ENCODE data around the gene GNG8.

Gene GNG8

GRCh38 chr19:46605356-46605821 is 30.6 kb downstream of the GNG8 start:
- no peak for FAIRE-seq

GRCh38 chr19:46604781-46605355 is 31.1 kb downstream of the GNG8 start:
- FAIRE-seq (no peak), DNase-seq (ENCODE audit: insufficient read length, low spot score) (no peak)

More at GRCh38 chr19:46605356-46605821, 30.6 kb downstream of the GNG8 start:
- DNase-seq (ENCODE audit: insufficient read length, low spot score): no peak

DNA sequence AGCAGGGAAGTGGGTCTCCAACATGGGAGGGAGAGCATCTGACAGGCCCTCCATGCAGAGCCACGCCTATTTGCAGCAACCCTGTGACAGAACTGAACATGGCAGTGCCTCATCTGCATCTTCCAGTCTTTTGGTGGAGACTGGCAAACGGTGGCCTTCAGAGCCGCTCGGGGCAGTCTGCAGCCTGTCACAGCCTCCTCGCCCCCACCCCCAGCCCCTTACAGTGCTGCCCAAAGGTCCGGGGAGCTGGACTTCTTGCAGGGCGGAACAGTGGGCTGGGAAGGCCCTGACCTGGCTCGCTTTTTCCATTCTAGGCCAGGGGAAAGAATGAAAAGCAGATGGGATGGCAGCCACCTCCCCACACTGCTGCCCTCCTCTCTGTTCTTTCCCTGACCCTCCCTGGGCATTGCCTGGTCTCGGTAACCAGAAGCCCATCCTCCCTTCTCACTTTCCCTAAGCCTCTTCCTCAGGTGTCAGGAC is 32.2 kb downstream of the GNG8 start:
- no peak for FAIRE-seq

GRCh38 chr19:46603195-46603637 is 32.8 kb downstream of the GNG8 start:
- FAIRE-seq (no peak), DNase-seq (ENCODE audit: insufficient read length, low spot score) (no peak)

More for the DNA sequence above, 32.2 kb downstream of the GNG8 start:
- DNase-seq (ENCODE audit: insufficient read length, low spot score): no peak

DNA sequence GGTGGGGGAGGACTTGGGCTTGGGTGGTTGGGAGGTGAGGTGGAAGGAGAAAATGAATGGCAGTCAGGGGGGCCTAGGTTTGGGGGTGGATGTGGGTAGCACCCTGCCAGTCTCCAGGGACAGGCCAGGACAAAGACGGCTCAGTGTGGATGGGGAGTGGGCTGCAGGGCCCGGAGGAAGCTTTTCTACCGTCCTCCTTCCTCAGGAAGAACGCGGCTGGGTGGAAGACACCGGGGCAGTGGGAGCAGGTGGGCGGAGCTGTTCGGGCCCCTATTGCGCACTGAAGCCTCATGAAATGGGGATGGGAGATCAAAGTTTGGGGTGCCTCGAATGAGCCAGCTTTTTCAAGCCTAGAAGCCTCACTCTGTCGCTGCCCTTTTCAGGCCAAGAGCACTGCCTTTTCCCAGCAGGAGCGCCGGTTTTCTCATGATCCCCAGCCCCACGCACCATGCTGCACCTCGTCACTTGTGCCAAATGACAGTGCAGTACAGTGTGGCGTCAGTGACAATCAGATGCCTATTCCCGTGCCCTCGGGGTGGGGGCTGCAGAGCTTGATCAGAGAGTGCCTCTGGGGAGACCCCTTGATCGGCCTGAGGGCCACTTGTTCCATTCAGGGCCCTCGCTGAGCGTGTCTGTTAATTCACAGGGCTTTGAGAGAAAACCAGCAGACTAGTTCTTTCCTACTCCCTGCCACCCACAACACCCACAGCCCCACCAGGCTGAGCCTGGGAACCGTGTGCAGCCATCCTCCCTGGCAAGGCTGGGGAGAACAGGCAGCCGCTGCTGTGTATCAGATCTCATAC is 33.4 kb downstream of the GNG8 start:
- DNase-seq (ENCODE audit: insufficient read length, low spot score): no peak
- FAIRE-seq: no peak

DNA sequence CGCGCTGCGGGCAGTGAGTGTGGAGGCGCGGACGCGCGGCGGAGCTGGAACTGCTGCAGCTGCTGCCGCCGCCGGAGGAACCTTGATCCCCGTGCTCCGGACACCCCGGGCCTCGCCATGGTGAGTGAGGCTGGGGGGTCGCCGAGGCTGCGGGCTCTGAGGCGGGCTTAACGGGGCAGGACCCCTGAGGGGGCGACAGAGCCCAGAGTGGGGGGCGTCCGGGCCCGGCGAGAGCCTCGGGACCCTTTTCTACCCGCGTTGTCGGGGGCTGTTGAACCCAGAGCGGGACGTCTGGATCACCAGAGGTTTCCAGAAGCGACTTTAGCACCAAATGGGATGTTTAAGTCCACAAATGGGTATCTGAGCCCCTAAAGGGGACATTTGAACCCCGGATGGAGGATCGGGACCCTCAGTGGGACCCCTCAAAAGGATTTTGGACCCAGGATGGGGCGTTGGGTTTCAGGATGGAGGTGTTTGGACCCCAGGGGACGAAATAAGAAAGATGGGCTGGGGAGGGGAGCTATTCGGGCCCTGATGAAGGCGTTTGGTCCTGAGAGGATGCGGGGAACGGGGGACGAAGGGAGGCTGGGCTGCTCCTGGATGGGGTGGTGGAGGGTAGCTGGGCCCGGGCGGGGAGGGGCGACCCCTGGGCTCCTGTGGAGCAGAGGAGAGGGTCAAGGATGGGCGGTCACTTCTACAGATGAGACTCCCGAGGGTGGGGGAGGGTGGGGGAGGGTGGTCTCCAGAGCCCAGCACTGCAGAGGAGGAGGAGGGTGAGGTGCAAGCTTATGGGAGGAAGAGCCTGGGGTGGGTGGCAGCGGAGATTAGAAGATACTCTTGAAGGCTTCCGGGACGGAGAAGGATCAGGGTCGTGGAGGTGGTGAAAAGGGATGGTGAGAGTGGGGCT is 34.4 kb downstream of the GNG8 start, which contains the start of gene CALM3:
Gene CALM3, plus strand, starts transcription at position 13 of the 907 bp plus-strand sequence. Its CDS starts 105 bp downstream, at position 118.
- DNase-seq (ENCODE audit: insufficient read length, low spot score) (no peak), FAIRE-seq (no peak)

DNA sequence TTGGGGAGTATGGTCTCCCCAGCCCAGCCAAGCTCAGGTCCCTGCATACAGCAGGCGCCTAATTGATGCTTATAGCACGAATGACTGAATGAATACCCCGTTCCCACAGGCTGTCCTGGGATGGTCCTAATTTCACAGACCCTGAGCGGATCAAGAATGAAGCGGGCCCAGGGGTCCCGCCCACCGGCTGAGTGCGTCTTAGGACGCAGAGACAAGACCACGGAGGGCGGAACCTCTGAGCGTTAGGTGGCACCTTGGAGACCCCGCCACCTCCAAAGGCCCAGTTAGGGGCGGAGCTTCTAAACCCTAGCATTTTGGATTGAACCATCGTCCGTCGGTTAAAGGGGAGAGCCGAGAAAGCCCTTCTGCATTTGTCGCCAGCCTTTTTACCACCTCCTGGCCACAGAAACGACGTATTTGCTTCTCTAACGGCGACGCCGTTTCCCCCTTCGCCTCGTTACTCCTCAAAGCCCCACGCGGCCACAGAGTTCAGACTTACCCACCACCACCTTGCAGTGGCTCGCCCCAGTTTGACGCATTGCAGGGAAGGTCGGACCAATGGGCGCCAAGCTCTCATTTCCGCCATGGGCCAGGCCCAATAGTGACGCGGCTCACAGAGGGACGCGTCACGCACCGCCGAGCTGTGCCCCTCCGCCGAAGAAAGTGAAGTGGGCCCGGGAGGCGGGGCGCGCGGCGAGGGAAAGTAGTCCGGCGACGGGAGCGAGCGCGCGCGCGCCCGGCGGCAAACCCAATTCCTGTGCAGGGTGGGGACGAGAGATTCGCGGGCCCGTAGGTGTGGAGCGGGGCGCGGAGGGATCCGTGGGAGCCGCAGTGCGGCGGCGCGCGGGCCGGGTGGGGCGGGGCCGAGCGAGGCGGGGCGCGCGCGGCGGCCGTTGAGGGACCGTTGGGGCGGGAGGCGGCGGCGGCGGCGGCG is 35.4 kb downstream of the GNG8 start:
- FAIRE-seq (peak; percentile 85), DNase-seq (ENCODE audit: insufficient read length, low spot score) (peak; percentile 96)

GRCh38 chr19:46599716-46600373 is 36.2 kb downstream of the GNG8 start:
- no peak for FAIRE-seq
- no peak for DNase-seq (ENCODE audit: insufficient read length, low spot score)

DNA sequence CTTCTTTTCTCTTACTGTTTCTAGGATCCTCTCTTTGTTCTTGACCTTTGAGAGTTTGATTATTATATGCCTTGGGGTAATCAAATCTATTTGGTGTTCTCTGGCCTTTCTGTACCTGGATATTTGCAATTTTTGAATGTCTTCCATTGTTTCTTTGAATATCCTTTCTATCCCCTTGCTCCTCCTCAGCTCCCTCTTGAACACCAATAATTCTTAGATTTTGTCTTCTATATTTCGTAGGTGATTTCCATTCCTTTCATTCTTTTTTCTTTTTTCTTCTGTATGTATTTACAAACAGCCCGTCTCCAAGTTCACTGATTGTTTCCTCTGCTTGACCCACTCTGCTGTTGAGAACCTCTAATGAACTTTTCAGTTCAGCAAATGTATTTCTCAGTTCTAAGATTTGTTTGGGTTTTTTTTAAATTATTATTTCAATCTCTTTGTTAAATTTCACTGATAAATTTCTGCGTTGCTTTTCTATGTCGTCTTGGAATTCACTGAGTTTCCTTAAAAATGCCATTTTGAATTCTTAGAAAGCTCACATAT is 37.6 kb downstream of the GNG8 start:
- DNase-seq (ENCODE audit: insufficient read length, low spot score) (no peak), FAIRE-seq (no peak)

DNA sequence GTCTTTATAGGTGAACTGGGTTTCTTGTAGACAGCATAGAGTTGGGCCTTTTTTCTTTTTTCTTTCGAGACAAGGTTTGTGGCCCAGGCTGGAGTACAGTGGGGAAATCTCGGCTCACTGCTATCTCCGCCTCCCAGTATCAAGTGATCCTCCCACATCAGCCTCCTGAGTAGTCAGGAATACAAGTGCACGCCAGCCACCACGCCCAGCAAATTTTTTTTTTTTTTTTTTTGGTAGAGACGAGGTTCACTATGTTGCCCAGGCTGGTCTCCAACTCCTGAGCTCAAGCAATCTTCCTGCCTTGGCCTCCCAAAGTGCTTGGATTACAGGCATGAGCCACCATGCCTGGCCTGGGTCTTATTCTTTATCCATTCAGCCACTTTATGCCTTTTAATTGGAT is 40.0 kb downstream of the GNG8 start:
- DNase-seq (ENCODE audit: insufficient read length, low spot score): no peak
- no peak for FAIRE-seq

DNA sequence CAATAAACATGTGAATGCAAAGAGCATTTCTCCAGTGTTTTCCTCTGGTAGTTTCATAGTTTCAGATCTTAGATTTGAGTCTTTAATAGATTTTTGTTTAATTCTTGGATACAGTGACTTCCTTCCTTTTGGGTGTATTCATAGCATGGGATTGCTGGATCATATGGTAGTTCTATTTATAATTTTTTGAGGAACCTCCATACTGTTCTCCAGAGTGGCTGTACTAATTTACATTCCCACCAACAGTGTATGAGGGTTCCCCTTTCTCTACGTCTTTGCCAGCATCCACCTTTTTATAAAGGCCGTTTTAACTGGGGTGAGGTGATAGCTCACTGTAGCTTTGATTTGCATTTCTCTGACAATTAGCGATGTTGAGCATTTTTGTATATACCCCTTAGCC is 44.1 kb downstream of the GNG8 start:
- FAIRE-seq: no peak
- no peak for DNase-seq (ENCODE audit: insufficient read length, low spot score)

DNA sequence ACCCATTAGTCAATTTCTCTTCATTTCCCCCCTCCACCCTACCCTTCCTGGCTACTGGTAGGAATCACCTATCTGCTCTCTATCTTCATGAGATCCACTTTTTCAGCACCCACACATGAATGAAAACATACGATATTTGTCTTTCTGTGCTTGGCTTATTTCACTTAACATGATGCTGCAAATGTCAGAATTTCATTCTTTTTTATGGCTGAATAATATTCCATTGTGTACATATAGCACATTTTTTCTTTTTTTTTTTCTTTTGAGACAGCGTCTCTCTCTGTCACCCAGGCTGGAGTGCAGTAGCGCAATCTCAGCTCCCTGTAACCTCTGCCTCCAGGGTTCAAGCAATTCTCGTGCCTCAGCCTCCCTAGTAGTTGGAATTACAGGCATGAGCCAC is 44.7 kb downstream of the GNG8 start:
- FAIRE-seq (no peak), DNase-seq (ENCODE audit: insufficient read length, low spot score) (no peak)

- no peak for FAIRE-seq
These were observed 48.1 kb downstream of the GNG8 start for GRCh38 chr19:46587861-46588260.

DNA sequence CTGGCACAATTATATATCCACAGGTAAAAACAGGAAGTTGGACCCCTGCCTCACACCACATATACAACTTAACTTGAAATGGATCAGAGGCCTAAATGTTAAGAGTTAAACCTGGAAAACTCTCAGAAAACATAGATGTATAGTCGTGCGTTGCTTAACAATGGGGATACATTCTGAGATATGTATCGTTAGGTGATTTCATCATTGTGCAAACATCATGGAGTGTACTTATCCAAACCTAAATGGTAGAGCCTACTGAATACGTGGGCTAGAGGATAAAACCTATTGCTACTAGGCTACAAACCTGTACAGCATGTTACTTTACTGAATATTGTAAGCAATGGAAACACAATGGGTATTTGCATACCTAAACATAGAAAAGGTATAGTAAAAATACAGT is 49.7 kb downstream of the GNG8 start:
- DNase-seq (ENCODE audit: insufficient read length, low spot score): no peak
- FAIRE-seq: no peak

More at GRCh38 chr19:46587861-46588260, 48.1 kb downstream of the GNG8 start:
- DNase-seq (ENCODE audit: insufficient read length, low spot score): no peak

DNA sequence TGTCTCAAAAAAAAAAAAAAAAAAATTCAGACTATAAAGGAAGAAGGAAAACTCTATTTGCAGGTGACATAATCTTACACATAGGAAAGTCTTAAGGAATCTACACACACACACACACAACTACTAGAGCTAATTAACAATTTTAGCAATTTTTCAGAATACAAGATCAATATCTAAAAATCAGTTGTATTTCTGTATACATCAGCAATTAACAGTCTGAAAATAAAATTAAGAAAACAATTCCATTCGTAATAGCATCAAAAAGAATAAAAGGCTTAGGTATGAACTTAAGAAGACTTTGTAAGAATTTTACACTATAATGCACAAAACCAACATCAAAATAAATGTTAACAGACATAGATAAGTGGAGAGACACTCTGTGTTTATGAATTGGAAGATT is 50.5 kb downstream of the GNG8 start:
- no peak for DNase-seq (ENCODE audit: insufficient read length, low spot score)
- no peak for FAIRE-seq
